Measurements from ENCODE around the gene SNAP91.
"Not testable (repeated sequence)": the region's sequence is repeated elsewhere in the genome, so short reads cannot be mapped to it uniquely, and the experiment has no call there.

SNAP91 gene

GRCh38 chr6:83708970-83709747 is at the start of gene SNAP91:
Gene SNAP91 (minus strand): TSS chr6:83709101. CDS start chr6:83707927, 1,174 bp downstream.
- DNase-seq, result peak in 55 of 56 donors; percentile 7 to 91 (median 68)

GRCh38 chr6:83758533-83758932 is 49.6 kb upstream of the SNAP91 start:
- DNase-seq, result no peak

GRCh38 chr6:83757021-83757420 is 48.1 kb upstream of the SNAP91 start:
- DNase-seq, result no peak

- no peak for DNase-seq
These were observed 47.7 kb upstream of the SNAP91 start for GRCh38 chr6:83756565-83756964.

GRCh38 chr6:83752375-83752774 is 43.5 kb upstream of the SNAP91 start:
- not testable (repeated sequence) for DNase-seq

GRCh38 chr6:83741089-83741488 is 32.2 kb upstream of the SNAP91 start:
- no peak for DNase-seq

GRCh38 chr6:83735461-83735860 is 26.6 kb upstream of the SNAP91 start:
- no peak for DNase-seq

GRCh38 chr6:83729871-83730270 is 21.0 kb upstream of the SNAP91 start:
- no peak for DNase-seq

GRCh38 chr6:83722876-83723275 is 14.0 kb upstream of the SNAP91 start:
- no peak for DNase-seq

GRCh38 chr6:83717809-83718208 is 8.9 kb upstream of the SNAP91 start:
- no peak for DNase-seq

GRCh38 chr6:83711958-83712357 is 3.1 kb upstream of the SNAP91 start:
- no peak for DNase-seq

- DNase-seq, result no peak
These were observed 798 bp upstream of the SNAP91 start for GRCh38 chr6:83709748-83710050.

GRCh38 chr6:83708546-83708969 is 343 bp downstream of the SNAP91 start:
- peak in 35 of 56 donors; percentile 8 to 73 (median 53) for DNase-seq

- peak in 49 of 56 donors; percentile 4 to 69 (median 39) for DNase-seq
These were observed 914 bp downstream of the SNAP91 start for GRCh38 chr6:83707829-83708545.

- DNase-seq, result peak in 1 of 56 donors; percentile 2
These were observed 6.2 kb downstream of the SNAP91 start for GRCh38 chr6:83702749-83703148.

- no peak for DNase-seq
These were observed 6.8 kb downstream of the SNAP91 start for GRCh38 chr6:83702077-83702476.

GRCh38 chr6:83696674-83697073 is 12.2 kb downstream of the SNAP91 start:
- no peak for DNase-seq

- no peak for DNase-seq
These were observed 23.4 kb downstream of the SNAP91 start for GRCh38 chr6:83685481-83685880.

- DNase-seq, result no peak
These were observed 31.1 kb downstream of the SNAP91 start for GRCh38 chr6:83677791-83678190.

- DNase-seq, result no peak
These were observed 70.9 kb downstream of the SNAP91 start for GRCh38 chr6:83637953-83638352.

GRCh38 chr6:83636800-83637199 is 72.1 kb downstream of the SNAP91 start:
- no peak for DNase-seq

GRCh38 chr6:83633609-83634008 is 75.3 kb downstream of the SNAP91 start:
- no peak for DNase-seq

- no peak for DNase-seq
These were observed 75.8 kb downstream of the SNAP91 start for GRCh38 chr6:83633149-83633548.
